GM21619 (cell line): ENCODE results near the gene MBD3.

ENCODE experiments used
- ATAC-seq: cut with Tn5 transposase; IDR thresholded peaks from one replicate; pipeline ENCODE4 v1.9.1; 2021; ENCODE audit not compliant: unreplicated experiment

MBD3 gene

GRCh38 chr19:1599460-1599846, 6.8 kb upstream of the MBD3 start:
- ATAC-seq = no peak

GRCh38 chr19:1598777-1599459, 6.3 kb upstream of the MBD3 start:
- ATAC-seq = no peak

GRCh38 chr19:1593501-1593772, 772 bp upstream of the MBD3 start:
- no peak for ATAC-seq

- peak; percentile 53 for ATAC-seq
Observed at GRCh38 chr19:1592024-1592754, 476 bp downstream of the MBD3 start.

- no peak for ATAC-seq
Observed at GRCh38 chr19:1591421-1592023, 1.1 kb downstream of the MBD3 start.

- ATAC-seq = no peak
Observed at GRCh38 chr19:1590641-1591397, 1.8 kb downstream of the MBD3 start.

GRCh38 chr19:1587872-1588271, 4.8 kb downstream of the MBD3 start:
- ATAC-seq = no peak

- no peak for ATAC-seq
Observed at GRCh38 chr19:1585243-1585580, 7.5 kb downstream of the MBD3 start.

- ATAC-seq = no peak
Observed at GRCh38 chr19:1584500-1585242, 8.0 kb downstream of the MBD3 start.

- ATAC-seq = no peak
Observed at GRCh38 chr19:1582201-1582600, 10.5 kb downstream of the MBD3 start.

- ATAC-seq = no peak
Observed at GRCh38 chr19:1580957-1581356, 11.7 kb downstream of the MBD3 start.

GRCh38 chr19:1580382-1580781, 12.3 kb downstream of the MBD3 start:
- no peak for ATAC-seq

GRCh38 chr19:1579222-1579621, 13.4 kb downstream of the MBD3 start:
- no peak for ATAC-seq

GRCh38 chr19:1577929-1578618, 14.6 kb downstream of the MBD3 start:
- ATAC-seq = no peak

GRCh38 chr19:1577090-1577928, 15.4 kb downstream of the MBD3 start:
- no peak for ATAC-seq

GRCh38 chr19:1576242-1577089, 16.2 kb downstream of the MBD3 start:
- no peak for ATAC-seq

GRCh38 chr19:1575323-1576241, 17.1 kb downstream of the MBD3 start:
- ATAC-seq = no peak
